Activated naive CD4-positive, alpha-beta T cell (primary cell): ENCODE measurements around the gene KRTAP20-3.

Experiments used
- DNase-seq, 4 experiments: peaks; one replicate each; lab custom pipeline; 2025; lab: John Stamatoyannopoulos, UW

KRTAP20-3 gene

GRCh38 chr21:30684506-30684905, 41.8 kb downstream of the KRTAP20-3 start:
- DNase-seq, result no peak

GRCh38 chr21:30689822-30690221, 47.2 kb downstream of the KRTAP20-3 start:
- no peak for DNase-seq
